CD4-positive, CD25-positive, alpha-beta regulatory T cell (primary cell): ENCODE results near the gene IL17RA. TPM values are rescaled to one million over a fixed set of nuclear protein-coding genes. Genes with fewer than 3 reads are reported as not detected.
A peak's percentile ranks its signal among the peaks of the same experiment; 100 is the strongest.

Source experiments
- ATAC-seq, 2 donors: fragments of 150-1000 bp; cut with Tn5 transposase; one replicate each; pipeline ENCODE4 v1.10.0; 2021; ENCODE audit warnings: low read depth in 2 of 2, moderate number of reproducible peaks in 2 of 2, moderate library complexity in 1 of 2
- DNase-seq, 3 donors: peaks; one replicate each; pipeline versions ENCODE4 v3.0.0 to v3.0.0-alpha.2; 2012 to 2022; ENCODE audit warnings: mixed read lengths in 1 of 3
- H3K27ac ChIP-seq: one replicate; pipeline ENCODE4 v1.7.0; 2013; ENCODE audit warnings: mild to moderate bottlenecking, low read length; ENCODE audit not compliant: insufficient read depth, poor library complexity, severe bottlenecking
- H3K27me3 ChIP-seq: one replicate; pipeline ENCODE4 v1.7.0; 2013; ENCODE audit warnings: low read length; ENCODE audit not compliant: control insufficient read depth, insufficient read depth
- H3K36me3 ChIP-seq: one replicate; pipeline ENCODE4 v1.7.0; 2013; ENCODE audit warnings: mild to moderate bottlenecking, low read length, moderate library complexity; ENCODE audit not compliant: control insufficient read depth, insufficient read depth
- H3K4me1 ChIP-seq: 2 replicates; pipeline ENCODE4 v1.7.0; 2013; ENCODE audit warnings: mild to moderate bottlenecking, low read length; ENCODE audit not compliant: insufficient read depth, control insufficient read depth, poor library complexity, severe bottlenecking
- H3K4me3 ChIP-seq: one replicate; pipeline ENCODE4 v1.7.0; 2013; ENCODE audit warnings: low read depth, mild to moderate bottlenecking, low read length, moderate library complexity
- H3K9me3 ChIP-seq, 2 experiments: 1 replicate in 1 of 2; 2 replicates in 1 of 2; pipeline ENCODE4 v1.7.0; 2013; ENCODE audit warnings: low read length in 2 of 2, mild to moderate bottlenecking in 1 of 2, moderate library complexity in 1 of 2; ENCODE audit not compliant: control insufficient read depth in 2 of 2
- H3K27ac Mint-ChIP-seq, 3 donors: one replicate each; pipeline ENCODE4 v1.8.0; 2020 to 2022; ENCODE audit warnings: mild to moderate bottlenecking in 3 of 3, mixed read lengths in 3 of 3, moderate library complexity in 2 of 3
- H3K27me3 Mint-ChIP-seq: one replicate; pipeline ENCODE4 v1.8.0; 2022; ENCODE audit warnings: mild to moderate bottlenecking, mixed read lengths
- H3K36me3 Mint-ChIP-seq: one replicate; pipeline ENCODE4 v1.8.0; 2020; ENCODE audit warnings: mixed read lengths
- H3K4me1 Mint-ChIP-seq, 4 donors: one replicate each; pipeline ENCODE4 v1.8.0; 2020 to 2022; ENCODE audit warnings: mixed read lengths in 4 of 4, mild to moderate bottlenecking in 1 of 4
- H3K4me3 Mint-ChIP-seq, 4 donors: one replicate each; pipeline ENCODE4 v1.8.0; 2020 to 2022; ENCODE audit warnings: mild to moderate bottlenecking in 4 of 4, mixed read lengths in 4 of 4, moderate library complexity in 3 of 4
- H3K9me3 Mint-ChIP-seq, 7 donors: one replicate each; pipeline ENCODE4 v1.8.0; 2020 to 2022; ENCODE audit warnings: mixed read lengths in 7 of 7, mild to moderate bottlenecking in 3 of 7, moderate library complexity in 2 of 7
- polyA plus RNA-seq, 4 donors: library from polyadenylated mRNA; unstranded; fragments of 300-500 nt; fragmentation: Illumina TruSeq; gene quantifications; one replicate each; pipeline ENCODE4 v1.2.3, GENCODE V29; 2021
- total RNA-seq: library from RNA; stranded (reverse); gene quantifications from one replicate; pipeline ENCODE4 v1.2.3, GENCODE V29; 2022

The IL17RA gene
- total and polyA plus RNA-seq, 5 donors from 2014 or later = 21.7 to 48.2 (median 27.5) TPM

GRCh38 chr22:17096071-17096470, 11.3 kb downstream of the IL17RA start:
- H3K4me1 Mint-ChIP-seq = peaks cover 26 to 93% (median 62%) of the 10 kb centered on the region in 4 donors
- H3K36me3 ChIP-seq = peaks cover 48% of the 10 kb centered on the region
- peaks cover 45% of the 10 kb centered on the region for H3K4me1 ChIP-seq
- peak overlapping the region in 1 of 3 donors; percentile 68 for H3K27ac Mint-ChIP-seq
- peaks cover 0 to 1% (median 0%) of the 10 kb centered on the region in 7 donors for H3K9me3 Mint-ChIP-seq
- H3K9me3 ChIP-seq = no peaks in the 10 kb centered on the region
- H3K36me3 Mint-ChIP-seq = peaks cover 28% of the 10 kb centered on the region
- peak overlapping the region in 1 of 4 donors; percentile 25 for H3K4me3 Mint-ChIP-seq
- H3K27ac ChIP-seq = no peak overlapping the region
- no peak overlapping the region for H3K4me3 ChIP-seq
- H3K27me3 Mint-ChIP-seq = no peaks in the 10 kb centered on the region
- DNase-seq (no peak), ATAC-seq (no peak)
- no peaks in the 10 kb centered on the region for H3K27me3 ChIP-seq

DNA sequence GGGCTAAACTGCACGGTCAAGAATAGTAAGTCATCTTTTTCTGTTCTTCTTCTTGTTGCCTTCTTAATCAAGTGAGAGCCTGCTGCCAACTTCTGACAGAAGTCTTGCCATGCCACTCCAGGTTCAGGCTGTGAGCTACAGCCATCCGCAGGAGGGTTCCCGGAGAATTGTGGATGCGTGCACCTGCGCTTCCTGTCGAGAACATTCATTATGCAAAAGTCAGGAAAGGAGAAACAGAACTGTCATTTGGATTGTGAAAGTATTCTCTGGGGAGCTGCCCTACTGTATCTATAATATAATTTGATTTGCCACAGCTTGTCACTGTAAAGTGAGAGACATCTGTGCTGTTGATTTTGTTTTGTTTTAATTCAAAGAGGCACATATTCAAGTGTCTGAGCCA, 12.3 kb downstream of the IL17RA start:
- DNase-seq = no peak
- H3K27me3 Mint-ChIP-seq = no peaks in the 10 kb centered on the region
- H3K36me3 Mint-ChIP-seq = peaks cover 38% of the 10 kb centered on the region
- H3K36me3 ChIP-seq = peaks cover 58% of the 10 kb centered on the region
- H3K27ac Mint-ChIP-seq = peak overlapping the region; percentile 48 to 68 (median 63)
- H3K4me1 Mint-ChIP-seq = peaks cover 26 to 88% (median 57%) of the 10 kb centered on the region in 4 donors
- peaks cover 41% of the 10 kb centered on the region for H3K4me1 ChIP-seq
- H3K9me3 Mint-ChIP-seq = peaks cover 0 to 1% (median 0%) of the 10 kb centered on the region in 7 donors
- H3K4me3 Mint-ChIP-seq = peak overlapping the region in 1 of 4 donors; percentile 36
- H3K9me3 ChIP-seq = no peaks in the 10 kb centered on the region
- no peaks in the 10 kb centered on the region for H3K27me3 ChIP-seq
- H3K27ac ChIP-seq = no peak overlapping the region
- no peak overlapping the region for H3K4me3 ChIP-seq
- no peak for ATAC-seq

- H3K27ac ChIP-seq = no peak overlapping the region
- H3K27me3 Mint-ChIP-seq = no peaks in the 10 kb centered on the region
- H3K4me3 Mint-ChIP-seq = peak overlapping the region in 3 of 4 donors; percentile 4 to 76 (median 61)
- DNase-seq = no peak
- peaks cover 0 to 1% (median 0%) of the 10 kb centered on the region in 7 donors for H3K9me3 Mint-ChIP-seq
- H3K27me3 ChIP-seq = no peaks in the 10 kb centered on the region
- H3K4me3 ChIP-seq = no peak overlapping the region
- peak overlapping the region; percentile 63 to 92 (median 92) for H3K27ac Mint-ChIP-seq
- peaks cover 42% of the 10 kb centered on the region for H3K36me3 Mint-ChIP-seq
- H3K9me3 ChIP-seq = no peaks in the 10 kb centered on the region
- no peak for ATAC-seq
- peaks cover 64% of the 10 kb centered on the region for H3K36me3 ChIP-seq
- H3K4me1 ChIP-seq = peaks cover 36% of the 10 kb centered on the region
- H3K4me1 Mint-ChIP-seq = peaks cover 22 to 84% (median 53%) of the 10 kb centered on the region in 4 donors
Measured at GRCh38 chr22:17097701-17098100, 12.9 kb downstream of the IL17RA start.

GRCh38 chr22:17098379-17098819, 13.6 kb downstream of the IL17RA start:
- peaks cover 0 to 1% (median 0%) of the 10 kb centered on the region in 7 donors for H3K9me3 Mint-ChIP-seq
- H3K4me3 Mint-ChIP-seq = peak overlapping the region in 3 of 4 donors; percentile 39 to 76 (median 61)
- peaks cover 46% of the 10 kb centered on the region for H3K36me3 Mint-ChIP-seq
- DNase-seq = peak in 1 of 3 donors; percentile 76
- H3K27ac Mint-ChIP-seq = peak overlapping the region; percentile 63 to 92 (median 92)
- Histone ChIP-seq H3K9me3 (no peaks in the 10 kb centered on the region), H3K4me3 (peak overlapping the region; percentile 60), H3K27me3 (no peaks in the 10 kb centered on the region), H3K4me1 (peaks cover 36% of the 10 kb centered on the region), H3K27ac (peak overlapping the region; percentile 17), H3K36me3 (peaks cover 67% of the 10 kb centered on the region)
- H3K4me1 Mint-ChIP-seq = peaks cover 18 to 77% (median 46%) of the 10 kb centered on the region in 4 donors
- ATAC-seq = peak; percentile 65 to 76
- H3K27me3 Mint-ChIP-seq = no peaks in the 10 kb centered on the region

- DNase-seq = no peak
- Histone ChIP-seq H3K4me1 (peaks cover 36% of the 10 kb centered on the region), H3K36me3 (peaks cover 81% of the 10 kb centered on the region), H3K9me3 (no peaks in the 10 kb centered on the region), H3K27ac (no peak overlapping the region), H3K27me3 (no peaks in the 10 kb centered on the region), H3K4me3 (no peak overlapping the region)
- peak overlapping the region; percentile 63 to 99 (median 84) for H3K27ac Mint-ChIP-seq
- no peaks in the 10 kb centered on the region for H3K27me3 Mint-ChIP-seq
- no peak for ATAC-seq
- H3K4me1 Mint-ChIP-seq = peaks cover 8 to 57% (median 29%) of the 10 kb centered on the region in 4 donors
- no peaks in the 10 kb centered on the region for H3K9me3 Mint-ChIP-seq
- peaks cover 46% of the 10 kb centered on the region for H3K36me3 Mint-ChIP-seq
- peak overlapping the region in 2 of 4 donors; percentile 10 to 29 for H3K4me3 Mint-ChIP-seq
Measured at GRCh38 chr22:17100621-17101020, 15.8 kb downstream of the IL17RA start.

DNA sequence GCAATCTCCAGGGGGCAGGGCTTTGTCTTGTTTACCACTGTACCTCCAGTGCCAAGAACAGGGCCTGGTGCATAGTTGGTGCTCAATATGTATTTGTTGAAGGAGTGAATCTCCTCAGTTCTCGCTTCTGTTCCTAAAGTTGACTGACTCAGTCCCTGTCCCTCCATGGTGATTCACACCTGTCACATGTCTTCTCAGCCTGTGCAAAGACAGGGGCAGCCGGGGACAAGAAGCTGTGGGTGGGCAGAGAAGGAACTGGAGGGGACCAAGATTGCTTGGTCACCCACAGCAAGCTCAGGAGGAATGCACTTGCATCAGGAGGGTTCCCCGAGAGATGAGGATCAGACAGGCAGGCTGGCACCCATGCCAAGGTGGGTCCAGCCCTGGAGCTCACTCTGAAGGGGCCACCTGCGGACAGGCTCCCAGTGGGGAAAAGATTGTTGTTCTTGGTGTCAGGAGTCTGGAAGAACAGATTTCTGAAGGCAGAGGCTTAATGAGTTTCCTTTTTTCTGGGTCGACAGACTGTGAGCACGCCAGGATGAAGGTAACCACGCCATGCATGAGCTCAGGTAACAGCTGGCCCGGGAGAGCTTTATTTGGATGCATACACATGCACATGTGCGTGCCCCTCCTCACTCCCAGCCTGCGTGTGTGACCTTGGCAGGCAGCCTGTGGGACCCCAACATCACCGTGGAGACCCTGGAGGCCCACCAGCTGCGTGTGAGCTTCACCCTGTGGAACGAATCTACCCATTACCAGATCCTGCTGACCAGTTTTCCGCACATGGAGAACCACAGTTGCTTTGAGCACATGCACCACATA, 16.9 kb downstream of the IL17RA start:
- Mint-ChIP-seq H3K4me3 (peak overlapping the region in 1 of 4 donors; percentile 16), H3K27ac (peak overlapping the region in 2 of 3 donors; percentile 63 to 84), H3K9me3 (no peaks in the 10 kb centered on the region), H3K27me3 (no peaks in the 10 kb centered on the region), H3K36me3 (peaks cover 46% of the 10 kb centered on the region), H3K4me1 (peaks cover 8 to 48% (median 26%) of the 10 kb centered on the region in 4 donors)
- no peak overlapping the region for H3K27ac ChIP-seq
- ATAC-seq (no peak), DNase-seq (no peak)
- no peak overlapping the region for H3K4me3 ChIP-seq
- H3K9me3 ChIP-seq = no peaks in the 10 kb centered on the region
- H3K27me3 ChIP-seq = no peaks in the 10 kb centered on the region
- peaks cover 91% of the 10 kb centered on the region for H3K36me3 ChIP-seq
- H3K4me1 ChIP-seq = peaks cover 32% of the 10 kb centered on the region

- Histone ChIP-seq H3K27ac (no peak overlapping the region), H3K9me3 (no peaks in the 10 kb centered on the region), H3K36me3 (peaks cover 91% of the 10 kb centered on the region), H3K4me3 (no peak overlapping the region), H3K4me1 (peaks cover 26% of the 10 kb centered on the region), H3K27me3 (no peaks in the 10 kb centered on the region)
- no peak for DNase-seq
- ATAC-seq = no peak
- peaks cover 45% of the 10 kb centered on the region for H3K36me3 Mint-ChIP-seq
- no peaks in the 10 kb centered on the region for H3K9me3 Mint-ChIP-seq
- no peak overlapping the region for H3K4me3 Mint-ChIP-seq
- H3K27me3 Mint-ChIP-seq = no peaks in the 10 kb centered on the region
- H3K27ac Mint-ChIP-seq = no peak overlapping the region
- peaks cover 8 to 48% (median 23%) of the 10 kb centered on the region in 4 donors for H3K4me1 Mint-ChIP-seq
Measured at GRCh38 chr22:17102297-17102667, 17.5 kb downstream of the IL17RA start.
